GM18873 (cell line): Measurements from ENCODE around the gene CMIP.

ENCODE experiments used
- ATAC-seq: cut with Tn5 transposase; IDR thresholded peaks from one replicate; pipeline ENCODE4 v1.9.1; 2021; ENCODE audit warnings: mild to moderate bottlenecking, moderate library complexity, moderate number of reproducible peaks; ENCODE audit not compliant: unreplicated experiment, low FRiP score

Gene CMIP

DNA sequence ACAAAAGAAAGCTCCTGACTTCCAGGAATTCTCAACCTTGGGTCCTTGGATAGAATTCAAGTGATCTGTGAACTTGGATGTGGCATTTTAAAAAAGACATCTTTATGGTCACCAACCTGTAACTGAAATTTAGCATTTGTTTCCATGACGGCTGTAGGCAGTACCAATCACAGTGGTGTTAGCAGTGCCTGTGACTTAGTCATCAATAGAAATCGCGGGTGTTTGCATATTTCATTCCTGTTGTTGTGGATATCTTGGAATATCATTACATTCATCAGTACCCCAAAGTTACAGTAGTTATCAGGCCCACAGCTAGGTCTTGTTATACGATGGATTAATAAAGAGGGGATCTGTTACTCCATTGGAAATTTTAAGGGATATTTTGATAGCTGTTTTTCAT lies 81.6 kb downstream of the CMIP start:
- ATAC-seq = no peak

DNA sequence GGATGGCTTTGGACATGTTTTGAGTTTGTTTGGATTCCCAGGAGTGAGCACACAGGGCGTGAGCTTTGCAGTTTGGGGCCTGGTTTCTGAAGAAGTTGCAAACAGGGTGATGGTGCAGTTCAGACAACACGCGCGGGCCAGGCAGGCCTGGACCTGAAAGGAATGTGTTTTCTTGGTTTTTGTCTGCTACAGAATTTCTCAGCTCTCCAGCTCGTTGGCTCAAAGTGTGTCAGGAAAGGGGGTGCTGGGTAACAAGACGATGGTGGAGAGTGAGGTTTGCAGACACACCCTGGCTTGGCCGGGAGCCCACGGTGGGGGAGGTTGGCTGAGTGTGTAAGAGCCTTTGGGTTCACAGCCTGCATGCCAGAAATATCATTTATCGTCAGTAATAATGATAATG lies 82.3 kb downstream of the CMIP start:
- ATAC-seq = no peak

DNA sequence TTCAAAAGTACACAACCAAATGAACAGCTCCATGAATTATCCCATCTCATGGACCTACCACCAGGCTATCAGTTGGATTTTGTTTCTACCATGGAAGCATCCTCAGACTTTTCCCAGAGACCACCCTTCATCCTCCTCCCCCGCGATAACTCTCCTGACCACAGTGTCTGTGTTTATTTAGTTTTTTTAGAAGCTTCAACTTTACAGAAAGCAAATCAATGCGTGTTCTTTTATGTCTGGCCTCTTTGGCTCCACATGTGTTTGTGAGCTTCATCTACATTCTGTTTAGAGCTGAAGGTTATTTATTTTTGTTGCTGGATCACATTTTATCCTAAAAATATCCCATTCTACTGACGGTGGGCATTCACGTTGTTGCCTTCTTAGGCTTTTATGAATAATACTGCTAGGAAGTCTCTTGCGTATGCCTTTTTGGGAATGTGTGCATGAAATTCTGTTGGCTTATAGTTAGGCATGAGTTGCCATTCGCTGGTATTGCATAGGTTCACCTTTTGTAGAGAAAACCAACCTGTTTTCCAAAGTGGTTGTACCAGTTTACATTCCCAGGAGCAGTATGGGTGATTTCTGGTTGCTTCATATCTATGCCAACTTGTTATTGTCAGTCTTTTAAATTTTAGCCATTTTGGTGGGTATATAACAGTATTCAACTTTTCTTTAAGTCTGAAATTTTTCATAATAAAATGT lies 83.0 kb downstream of the CMIP start:
- ATAC-seq = no peak

DNA sequence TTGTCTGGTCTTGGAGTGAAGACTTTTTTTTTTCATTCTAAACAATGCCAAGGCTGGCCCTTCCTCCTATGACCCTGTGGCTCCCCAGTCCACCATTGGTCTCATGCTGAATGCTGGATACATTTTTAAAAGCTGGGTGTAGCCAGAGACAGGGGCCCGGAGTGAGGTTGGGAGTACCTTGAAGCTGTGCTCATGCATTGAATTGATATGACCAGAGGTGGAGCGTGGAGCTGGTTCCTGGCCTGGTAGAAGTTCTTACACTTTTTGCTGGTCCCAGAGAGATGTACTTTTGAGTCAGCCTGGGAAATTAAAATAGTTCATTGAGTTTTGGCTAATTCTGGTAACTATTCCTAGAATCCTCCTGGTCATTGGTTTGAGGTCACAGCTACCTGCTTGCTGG lies 83.6 kb downstream of the CMIP start:
- no peak for ATAC-seq

DNA sequence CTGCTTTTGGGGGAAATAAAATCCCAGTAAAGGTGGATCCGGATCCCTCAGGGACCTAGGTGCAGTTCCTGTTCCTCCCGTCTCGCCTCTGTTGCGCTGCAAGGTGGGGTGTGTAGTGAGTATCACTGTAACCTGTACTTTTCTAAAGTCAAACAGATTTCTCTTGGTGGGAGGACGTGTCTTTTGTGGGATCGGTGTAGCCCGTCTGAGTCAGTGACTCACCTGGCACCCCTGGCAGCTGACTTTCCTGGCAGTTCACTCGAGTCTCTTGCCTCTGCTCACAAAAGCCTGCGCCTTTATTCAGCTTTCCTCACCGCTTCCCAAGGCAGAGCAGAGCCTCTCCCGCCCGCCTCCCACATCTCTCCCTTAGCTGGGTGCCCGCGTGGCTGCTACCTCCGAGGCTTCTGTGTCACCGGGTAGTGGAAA lies 85.7 kb downstream of the CMIP start:
- no peak for ATAC-seq

DNA sequence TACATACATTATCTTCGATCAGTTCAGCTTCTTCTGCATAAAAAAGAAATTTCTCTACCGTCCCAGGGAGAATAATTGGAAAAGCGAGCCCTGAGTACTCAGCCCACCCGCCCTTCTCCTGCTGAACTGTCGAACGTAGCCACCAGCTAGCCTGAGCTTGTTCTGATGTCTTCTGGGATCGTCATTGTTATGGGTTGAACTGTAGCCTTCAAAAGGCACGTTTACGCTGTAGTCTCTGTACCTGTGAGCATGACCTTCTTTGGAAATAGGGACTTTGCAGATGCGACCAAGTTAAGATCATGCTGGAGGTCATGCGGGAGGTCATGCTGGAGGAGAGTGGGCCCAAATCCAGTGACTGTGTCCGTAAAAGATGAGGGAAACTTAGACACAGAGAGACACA lies 86.2 kb downstream of the CMIP start:
- no peak for ATAC-seq

DNA sequence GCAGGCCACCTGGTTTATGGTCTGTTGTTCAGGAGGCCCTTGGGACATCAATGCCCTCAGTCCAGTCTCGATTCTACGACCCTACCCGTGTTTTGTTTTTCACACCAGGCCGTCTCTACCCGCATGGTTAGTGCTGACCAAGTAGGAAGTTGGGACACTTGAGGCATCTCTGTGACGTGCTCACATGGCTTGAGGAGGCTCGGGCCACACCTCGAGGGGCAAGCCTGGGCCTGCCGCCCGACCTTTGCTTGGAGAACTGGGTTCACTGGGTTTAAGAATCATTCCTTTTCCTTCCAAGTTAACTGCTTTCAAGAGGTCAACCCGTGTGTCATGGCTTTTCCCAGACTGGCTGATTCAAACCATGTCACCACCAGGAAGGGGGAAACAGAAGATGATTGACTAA lies 86.8 kb downstream of the CMIP start:
- ATAC-seq = no peak

DNA sequence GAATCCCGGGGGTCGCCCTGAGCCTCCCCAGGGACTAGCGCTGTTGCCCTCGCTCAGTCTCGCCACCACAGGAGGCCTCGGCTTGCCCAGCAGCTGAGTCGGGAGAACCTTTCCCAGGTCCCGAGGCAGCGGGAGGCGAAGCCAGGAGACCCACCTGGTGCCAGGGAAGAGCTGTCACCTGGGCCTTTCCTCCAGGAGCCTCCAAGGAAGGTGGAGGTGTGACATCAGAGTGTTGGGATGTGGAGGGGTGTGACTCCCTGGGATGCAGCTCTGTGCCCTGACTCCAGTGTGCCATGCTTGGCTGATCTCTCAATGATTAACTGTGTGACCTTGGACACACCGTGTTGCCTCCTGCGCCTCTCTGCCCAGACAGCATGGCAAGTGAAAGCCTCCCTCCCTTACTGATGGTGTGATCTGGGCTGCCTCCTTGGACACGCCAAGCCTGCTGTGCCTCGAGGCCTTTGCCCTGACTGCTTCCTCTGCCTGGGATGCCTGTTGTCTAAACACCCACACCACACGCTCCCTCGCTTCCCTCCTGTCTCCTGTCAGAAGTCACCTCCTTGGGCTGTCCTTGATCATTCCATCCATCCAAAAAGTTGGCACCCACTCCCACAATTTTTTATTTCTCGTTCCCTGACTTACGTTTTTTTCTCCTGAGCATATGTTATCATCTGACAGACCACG lies 88.0 kb downstream of the CMIP start:
- ATAC-seq = no peak

DNA sequence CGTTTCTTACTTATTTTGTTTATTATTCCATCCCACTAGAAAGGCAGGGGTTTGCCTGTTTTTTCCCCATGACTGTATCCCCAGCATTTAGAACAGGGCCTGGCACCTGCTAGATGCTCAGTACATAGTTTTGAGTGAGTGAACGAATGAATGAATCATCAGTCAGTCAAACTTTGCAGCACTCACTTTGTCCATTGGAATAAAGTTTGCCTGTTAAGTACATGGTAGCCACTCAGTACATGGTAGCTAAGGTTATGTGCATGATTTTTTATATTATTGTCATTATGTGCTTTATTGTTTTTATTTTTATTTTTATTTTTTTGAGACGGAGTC lies 88.5 kb downstream of the CMIP start:
- ATAC-seq = no peak

DNA sequence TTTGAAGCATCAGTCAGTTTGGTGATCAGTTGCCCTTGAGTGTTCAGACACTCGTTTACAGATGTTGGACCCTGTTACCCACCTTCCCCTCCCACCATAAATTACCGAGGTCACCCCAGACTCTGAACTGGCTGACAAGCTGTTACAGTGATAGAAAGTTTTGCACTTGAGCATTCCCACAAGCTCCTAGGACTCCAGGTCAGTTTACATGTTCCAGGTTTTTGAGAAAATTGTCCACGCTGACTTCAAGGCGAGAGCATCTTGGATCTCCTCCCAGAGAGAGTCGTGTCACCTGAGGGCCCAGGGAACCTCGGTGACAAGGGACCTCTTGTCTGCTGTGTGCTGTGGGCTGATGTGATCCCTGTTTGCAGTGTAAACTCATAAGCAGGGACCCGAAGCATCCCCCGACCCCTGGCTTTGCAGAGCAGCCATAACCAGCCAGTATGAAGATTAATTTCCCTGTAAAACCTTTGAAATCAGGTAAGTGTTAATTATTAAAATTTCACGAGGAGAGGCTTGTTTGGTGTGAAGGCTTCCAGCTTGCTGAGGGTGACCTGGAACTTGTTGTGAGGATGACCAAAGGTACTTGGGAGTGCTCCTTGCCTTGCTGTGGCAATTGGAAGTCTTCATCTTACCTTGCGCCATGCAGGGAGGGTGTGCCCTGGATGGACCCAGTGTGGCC lies 91.2 kb downstream of the CMIP start:
- no peak for ATAC-seq

DNA sequence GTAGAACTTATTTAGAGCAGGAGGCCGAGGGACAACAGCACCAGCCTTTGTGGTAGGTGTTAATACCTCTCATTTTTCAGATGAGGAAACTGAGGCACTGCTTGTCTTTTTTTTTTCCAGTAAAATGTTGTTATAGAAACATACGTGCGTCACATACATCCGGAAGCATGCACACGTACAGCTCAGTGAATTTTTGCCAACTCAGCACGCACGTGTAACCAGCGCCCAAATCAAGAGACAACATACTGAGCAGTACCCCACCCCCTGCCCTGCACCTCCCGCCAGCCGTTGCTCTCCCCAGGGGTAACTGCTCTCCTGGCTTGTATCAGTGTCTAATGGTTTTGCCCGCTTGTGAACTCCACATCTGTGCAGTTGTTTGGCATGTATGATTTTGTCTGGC lies 92.0 kb downstream of the CMIP start:
- no peak for ATAC-seq

DNA sequence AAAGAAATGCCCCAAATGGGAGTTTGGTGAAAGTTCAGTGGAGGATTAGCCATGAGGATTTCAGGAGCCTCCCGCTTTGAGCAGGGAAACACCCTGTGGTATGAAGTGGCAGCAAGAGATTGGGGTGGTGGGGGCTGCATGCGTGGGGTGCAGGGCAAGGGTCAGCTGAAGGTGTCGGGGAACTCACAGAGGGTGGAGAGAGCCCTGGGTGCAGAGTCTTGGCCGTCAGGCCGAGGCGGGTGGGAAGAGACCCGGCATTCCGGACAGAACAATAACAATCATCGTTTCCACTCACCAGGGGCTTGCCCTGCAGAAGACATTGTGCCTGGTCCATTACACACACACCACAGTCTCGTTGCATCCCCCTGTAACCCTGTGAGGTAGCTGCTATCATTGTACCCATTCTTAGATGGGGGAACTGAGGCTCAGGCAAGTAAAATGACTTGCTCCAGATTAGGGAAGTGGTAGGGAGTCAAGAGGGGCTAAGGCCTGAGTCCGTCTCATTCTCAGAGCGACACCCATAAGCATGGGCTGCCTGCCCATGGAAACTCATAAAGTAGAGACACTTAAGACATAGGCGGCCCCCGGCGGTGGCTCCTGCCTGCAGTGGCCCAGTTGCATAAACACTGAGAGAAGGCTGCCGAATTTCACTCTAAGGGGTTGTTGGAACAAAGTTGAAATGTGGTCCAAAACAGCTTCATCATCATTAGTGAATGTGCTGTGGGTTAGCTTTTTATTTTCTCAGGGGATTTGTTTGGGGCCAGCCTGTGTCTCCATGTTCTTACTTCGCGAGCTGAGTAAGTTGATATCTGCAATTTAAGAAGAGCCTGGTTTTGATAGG lies 93.3 kb downstream of the CMIP start:
- ATAC-seq = no peak

DNA sequence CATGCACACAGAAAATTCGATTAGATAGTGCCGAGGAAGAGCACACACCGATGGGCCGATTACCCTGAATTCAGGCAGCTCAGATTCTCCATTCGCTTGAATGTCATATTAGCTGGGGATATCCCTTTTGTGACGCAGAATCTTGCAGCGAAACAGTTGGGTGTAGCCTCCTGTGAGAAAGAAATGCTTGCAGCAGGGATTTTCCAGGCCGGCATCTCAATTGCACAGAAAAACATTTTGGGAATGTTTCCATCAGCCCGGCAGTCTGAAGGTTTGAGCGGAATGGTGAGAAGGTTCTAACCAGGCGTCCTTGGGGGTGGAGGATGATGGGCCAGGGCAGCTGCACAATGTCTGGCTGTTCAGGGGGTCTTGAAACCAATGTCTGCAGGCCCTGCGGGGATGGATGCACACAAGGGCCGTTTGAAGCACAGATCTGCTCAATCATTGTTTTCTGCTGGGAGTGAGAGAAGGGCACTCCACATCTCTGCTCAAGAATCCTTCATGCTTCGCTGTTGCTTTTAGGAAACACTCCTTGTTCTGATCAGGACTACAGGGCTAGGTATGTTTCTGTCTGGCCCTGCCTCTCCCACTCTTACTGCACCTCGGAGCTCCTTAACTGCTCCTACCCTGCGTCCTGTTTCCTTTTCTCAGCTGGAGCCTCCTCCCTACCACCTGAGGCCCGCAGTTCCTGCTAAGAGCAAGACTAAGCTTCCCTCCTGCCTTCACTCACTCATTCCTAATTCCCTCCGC lies 94.6 kb downstream of the CMIP start:
- ATAC-seq = no peak

DNA sequence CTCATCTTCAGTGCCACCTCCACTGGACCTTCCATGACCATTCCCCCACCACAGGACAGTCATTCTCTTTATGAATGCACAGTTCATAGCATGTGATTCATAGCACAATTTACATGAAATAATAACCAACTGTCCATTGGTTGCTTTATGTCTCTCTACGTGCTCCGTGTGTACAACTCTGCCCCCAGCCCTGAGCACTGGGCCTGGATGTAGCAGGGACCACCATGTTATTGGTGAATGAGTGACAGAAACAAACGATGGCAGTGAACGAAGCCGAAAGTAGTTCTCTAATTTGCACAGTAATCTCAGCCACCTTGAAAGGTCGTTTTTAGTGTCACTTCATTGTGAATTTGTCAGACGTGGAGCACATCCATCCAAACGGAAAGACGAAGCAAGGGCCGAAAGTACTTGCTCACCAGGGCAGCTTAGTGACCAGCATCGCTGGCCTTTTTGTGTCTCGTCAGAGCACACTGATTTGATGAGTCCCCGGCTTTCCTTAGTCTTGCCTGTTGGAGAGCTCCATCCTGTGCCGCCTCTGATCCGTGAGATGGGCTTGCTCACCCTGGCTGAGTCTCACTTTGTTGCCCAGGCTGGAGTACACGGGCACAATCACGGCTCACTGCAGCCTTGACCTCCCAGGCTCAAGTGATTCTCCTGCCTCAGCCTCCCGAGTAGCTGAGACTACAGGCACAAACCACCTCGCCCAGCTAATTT lies 95.3 kb downstream of the CMIP start:
- ATAC-seq = no peak

DNA sequence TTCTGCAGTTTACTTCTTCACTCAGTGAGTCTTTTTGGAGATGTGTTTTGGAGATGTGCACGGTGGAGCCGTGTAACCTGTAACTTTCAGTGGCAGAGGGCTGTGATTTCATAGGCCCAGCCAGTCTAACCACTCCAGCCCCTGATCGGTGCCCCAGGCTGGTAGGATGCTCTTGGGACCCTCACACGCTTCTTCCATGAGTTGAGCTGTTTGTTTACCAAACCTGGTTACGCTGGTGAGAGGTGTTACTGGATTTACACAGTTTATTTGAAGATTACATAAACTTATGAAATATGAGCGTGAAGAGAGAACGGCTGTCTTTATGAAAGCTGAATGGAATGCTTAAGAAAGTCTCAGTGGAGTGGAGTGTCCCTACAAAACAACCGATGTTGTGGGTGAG lies 96.7 kb downstream of the CMIP start:
- no peak for ATAC-seq

DNA sequence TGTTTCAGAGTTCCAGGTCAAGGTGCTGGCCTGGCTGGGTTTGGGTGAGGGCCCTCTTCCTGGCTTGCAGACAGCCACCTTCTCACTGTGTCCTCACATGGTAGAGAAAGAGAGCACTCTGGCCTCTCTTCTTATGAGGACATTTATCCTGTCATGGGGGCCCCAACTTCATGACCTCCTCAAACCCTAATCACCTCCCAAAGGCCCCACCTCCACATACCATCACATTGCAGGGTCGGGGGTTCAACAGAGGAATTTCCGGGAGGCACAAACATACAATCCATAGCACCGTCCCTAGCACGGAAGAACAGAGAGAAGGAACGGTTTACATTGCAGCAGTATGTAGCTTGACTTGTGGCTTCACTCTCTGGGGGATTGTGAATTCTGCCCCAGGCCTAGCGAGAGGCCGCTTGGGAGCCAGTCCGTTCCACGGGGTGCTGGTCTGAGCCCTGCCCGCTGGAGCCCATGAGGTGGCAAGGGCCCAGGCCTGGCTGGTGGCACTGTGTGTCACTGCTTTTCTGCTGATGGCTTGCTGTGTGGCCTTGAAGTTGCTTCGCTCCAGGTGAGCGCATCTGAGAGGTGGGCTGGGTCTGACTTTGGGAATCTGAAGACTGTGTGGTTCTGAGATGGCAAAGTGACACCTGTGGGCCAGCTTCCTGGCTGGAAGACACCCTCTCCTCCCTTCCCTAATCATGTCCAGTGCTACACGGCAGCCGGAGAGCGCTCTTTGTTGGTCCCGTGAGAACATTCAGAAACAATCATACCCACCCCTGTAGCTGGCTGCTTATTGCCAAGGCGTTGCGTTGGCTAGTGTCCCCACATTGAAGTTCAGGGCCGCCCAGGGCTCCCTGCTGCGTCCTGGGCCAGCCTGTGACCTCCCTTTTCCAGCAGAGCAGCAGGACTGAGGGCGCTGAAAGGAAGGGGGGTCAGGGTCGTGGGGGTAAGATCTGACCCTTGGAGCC lies 98.3 kb downstream of the CMIP start:
- ATAC-seq = no peak

DNA sequence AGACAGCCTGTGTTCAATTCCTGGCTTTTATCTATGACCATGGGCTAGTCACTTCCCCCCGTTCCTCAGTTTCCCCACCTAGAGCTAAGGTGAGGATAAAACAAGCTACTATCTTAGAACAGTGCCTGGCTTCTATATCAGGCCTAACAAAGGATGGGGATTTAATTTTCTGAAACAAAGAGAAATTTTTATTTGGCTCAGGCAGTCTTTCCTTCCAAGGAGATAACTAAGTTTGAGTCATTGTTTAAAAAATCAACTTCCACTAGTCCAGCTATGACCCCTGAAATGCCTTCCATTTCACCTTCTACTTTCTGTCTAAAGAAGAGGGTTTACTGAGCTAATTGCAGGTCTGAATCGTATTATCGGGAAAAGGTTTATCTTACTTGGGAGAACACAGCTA lies 99.0 kb downstream of the CMIP start:
- no peak for ATAC-seq

DNA sequence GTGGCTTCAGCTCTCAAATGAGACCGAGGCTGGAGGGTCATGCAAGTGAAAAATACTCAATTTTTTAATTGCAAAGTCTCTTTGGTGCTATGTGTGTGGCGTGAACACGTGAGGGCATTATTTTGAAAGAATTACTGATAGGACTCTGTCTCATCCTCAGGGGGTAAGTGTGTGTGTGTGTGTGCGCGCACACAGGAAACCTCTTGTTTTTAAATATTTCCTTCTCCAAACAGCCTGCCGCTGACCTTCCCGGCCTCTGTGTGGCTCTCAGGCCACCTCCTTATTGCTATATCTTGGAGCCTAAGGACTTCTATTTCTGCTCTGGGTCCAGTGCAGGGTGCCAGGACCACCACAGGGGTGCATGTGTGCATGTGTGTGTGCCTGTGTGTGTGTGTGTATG lies 99.7 kb downstream of the CMIP start:
- ATAC-seq = no peak
